NCI-H524 (cell line): ENCODE data around the gene CPS1.

ENCODE experiments used
- DNase-seq, 2 experiments: peaks; one replicate each; lab custom pipeline; 2025; lab: John Stamatoyannopoulos, UW

CPS1 gene

DNA sequence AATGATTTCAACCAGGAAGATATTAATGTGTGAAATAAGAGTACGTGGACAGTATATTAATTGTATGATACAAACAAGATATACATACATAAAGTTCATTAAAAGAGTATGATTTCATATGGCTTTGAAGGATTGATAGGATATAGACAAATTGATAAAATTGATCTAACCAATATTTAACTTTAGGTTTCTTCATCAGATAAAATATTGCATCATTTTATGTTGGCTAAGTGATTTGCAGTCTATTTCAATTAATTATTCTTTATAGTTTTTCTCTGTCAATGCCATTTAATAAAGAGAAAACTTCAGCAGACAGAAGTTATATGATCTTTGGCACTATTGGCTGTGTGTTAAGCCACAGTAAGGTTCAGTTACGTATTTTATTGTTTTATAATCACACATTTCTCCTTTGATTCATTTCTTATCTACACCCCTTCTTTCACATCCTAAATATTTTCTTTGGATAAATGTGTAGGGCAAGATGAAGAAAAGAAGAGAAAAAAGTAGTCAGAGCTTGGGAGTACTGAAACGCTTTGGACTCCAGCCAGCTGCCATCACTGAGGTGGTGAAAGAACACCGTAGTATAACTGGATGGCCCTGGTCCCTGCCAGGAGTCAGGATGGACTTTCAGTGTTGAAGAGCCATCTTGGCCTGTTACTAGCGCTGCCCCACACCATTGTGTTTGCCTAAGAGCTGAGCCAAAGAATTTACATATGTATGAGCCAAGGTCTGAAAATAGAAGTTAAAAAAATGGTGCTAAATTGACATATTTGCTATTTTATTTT, 9.8 kb upstream of the CPS1 start:
- no peak for DNase-seq

GRCh38 chr2:210548031-210548430, 8.4 kb upstream of the CPS1 start:
- no peak for DNase-seq

DNA sequence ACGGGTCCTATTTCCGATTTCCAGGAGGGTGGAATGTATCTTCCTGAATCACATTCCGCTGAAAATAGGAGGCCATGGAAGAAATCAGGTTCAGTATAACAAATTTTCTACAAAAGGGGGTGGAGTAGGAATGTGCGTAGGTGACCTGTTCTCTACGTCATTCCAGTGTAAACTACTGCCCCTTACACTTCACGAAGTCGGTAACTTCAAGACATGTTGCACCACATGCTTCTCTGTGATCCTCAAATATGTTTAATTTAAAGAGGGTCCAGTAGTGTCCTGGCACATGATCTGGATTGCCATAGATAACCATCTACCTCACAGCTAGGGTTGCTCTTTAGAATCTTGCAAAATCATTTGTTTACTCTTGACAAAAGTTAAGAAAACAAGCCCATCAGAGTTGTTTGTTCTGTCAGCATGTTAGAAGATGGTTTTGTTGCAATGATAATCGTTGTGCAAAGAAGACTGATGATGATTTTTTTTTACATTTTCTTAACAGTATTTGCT, 7.5 kb upstream of the CPS1 start:
- DNase-seq = no peak

- DNase-seq = no peak
Measured at GRCh38 chr2:210551001-210551400, 5.4 kb upstream of the CPS1 start.

DNA sequence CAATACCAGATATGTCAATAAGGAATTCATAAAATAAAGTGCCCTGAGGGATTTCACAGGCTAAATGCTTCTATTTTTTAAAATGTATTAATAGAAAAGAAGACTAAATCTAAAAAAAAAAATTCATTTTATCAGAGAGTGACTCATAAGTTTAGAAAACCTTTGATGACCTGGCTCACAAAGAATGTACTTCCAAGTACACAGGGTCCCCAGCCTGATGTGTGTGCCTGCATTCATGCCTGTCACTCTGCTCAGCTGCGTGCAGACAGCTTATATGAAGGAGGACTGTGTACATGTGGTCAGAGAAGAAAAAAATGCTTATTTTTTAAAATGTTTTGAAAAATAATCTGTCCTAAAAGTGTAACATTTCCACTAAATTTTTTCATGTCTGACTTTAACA, 3.0 kb upstream of the CPS1 start:
- no peak for DNase-seq

- peak in 1 of 2 experiments; percentile 26 for DNase-seq
Measured at GRCh38 chr2:210555555-210555954, 844 bp upstream of the CPS1 start.

DNA sequence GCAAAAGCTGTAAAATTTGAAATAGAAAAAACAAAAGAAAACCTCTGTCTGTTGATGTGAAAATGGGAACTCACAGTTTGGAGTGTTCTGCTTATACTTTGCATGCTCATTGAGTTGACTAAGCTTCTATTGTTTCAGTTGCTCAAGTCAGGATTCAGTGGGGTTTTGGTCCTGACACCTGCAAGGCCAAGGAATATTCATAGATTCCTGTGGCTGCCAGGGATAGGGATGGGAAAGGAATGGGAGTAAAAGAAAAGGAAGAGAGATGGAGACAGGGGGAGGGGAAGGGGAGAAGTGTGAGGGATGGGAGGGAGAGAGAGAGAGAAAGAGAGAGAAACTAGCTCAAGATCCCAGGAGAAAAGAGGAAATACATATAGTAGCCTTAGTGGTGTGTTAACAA, 1.3 kb downstream of the CPS1 start:
- DNase-seq = no peak

GRCh38 chr2:210558708-210559107, 2.3 kb downstream of the CPS1 start:
- DNase-seq = no peak

DNA sequence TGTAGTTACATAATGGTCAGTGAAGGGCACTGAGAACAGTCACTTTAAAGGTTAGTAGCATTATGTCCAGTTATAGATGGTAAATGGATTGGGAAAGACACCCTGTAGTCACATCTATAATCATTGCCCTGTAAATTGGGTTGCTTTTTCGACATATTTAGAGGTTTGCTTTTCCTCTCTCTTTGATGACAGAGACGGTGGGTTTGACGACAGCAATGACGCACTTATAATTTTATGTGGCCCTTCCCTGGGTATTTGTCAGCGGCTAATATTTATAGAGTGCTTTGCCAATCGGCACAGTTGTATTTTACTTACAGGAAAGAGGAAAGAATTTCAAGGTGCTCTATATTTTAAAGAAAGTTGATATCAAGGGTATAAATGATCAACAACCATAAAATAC, 2.8 kb downstream of the CPS1 start:
- DNase-seq = no peak

DNA sequence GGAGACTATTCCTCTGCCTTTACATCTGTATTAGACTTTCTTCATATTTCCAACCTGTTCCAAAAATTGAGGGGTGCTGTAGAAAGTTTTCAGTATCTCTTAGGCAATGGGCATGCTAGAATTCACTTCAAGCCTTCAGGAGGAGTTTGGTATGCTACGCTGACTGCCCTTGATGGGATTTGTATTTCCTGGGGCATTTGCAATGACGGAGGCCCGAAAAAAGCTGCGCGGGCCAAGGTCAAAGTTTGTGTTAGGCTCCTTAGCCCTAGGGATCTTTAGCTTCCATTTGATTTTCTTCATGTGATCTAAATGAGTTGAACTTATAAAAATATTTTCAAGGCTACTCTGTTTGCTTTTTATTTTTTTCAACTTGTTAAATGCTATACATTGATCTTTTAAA, 5.1 kb downstream of the CPS1 start:
- no peak for DNase-seq

DNA sequence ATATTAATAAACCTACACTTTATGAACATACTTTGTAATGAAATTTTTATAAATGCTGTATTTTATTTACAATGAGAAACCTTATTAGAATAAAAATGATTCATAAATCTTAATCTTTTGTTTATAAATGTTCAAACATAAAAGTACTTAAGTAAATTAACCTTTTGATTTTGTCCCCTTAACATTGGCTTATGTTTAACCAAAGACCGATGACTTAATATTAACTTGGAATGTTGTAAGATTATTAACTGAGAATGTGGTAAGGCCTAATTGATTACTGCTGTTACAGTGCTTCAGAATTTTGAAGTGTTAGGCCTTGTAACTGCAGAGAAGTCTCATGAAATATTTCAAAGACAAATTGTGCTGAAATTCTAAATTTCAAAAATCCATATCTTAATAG, 5.7 kb downstream of the CPS1 start:
- DNase-seq = no peak

DNA sequence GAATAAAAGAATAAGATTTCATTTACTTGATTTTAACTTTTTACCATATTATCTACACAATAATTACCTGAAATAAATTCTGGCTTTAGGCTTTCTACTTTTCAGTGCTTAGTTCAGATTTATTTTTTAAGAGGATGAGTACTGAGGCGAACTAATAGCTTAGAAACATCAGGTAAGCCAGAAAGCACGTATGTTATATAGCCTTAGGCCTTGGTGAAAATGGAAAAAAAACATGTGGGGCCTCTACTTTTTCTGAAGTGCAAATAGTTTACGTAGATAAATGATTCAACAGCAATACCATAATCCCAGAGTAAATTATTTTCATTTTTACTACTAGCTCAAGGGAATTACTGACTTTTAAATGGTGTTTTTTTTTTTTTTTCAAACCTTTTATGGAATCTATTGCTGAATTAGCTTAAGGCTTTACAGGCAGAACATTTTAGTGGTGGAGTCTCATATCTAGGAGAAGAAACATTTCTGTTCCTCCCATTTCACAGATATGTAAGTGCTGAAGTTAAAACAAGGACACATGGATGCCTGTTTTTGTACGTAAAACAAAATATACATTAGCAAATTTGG, 6.2 kb downstream of the CPS1 start:
- DNase-seq = no peak

- DNase-seq = no peak
Measured at GRCh38 chr2:210567279-210567678, 10.9 kb downstream of the CPS1 start.

DNA sequence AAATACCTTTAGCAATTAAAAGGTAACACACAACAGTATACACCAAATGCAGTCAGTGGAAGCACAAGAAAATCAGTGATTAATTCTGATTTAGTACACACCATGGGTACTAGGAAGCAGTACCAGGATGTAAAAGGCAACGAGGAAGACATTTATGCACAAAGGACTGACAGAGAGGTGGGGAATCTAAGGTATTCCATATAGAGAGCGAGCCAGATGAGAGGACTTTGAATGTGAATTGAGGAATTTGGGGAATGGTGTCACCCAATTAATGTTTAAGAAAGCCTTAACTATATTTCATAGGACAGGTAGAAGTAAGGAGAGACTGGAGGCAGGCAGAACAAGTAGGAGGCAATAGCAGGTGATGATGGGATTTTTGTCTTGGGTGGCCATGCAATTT, 11.7 kb downstream of the CPS1 start:
- no peak for DNase-seq

- DNase-seq = peak in 1 of 2 experiments; percentile 53
Measured at GRCh38 chr2:210577263-210578071, 21.1 kb downstream of the CPS1 start.

- no peak for DNase-seq
Measured at GRCh38 chr2:210584834-210585233, 28.4 kb downstream of the CPS1 start.

GRCh38 chr2:210586381-210586780, 30.0 kb downstream of the CPS1 start:
- DNase-seq = no peak

DNA sequence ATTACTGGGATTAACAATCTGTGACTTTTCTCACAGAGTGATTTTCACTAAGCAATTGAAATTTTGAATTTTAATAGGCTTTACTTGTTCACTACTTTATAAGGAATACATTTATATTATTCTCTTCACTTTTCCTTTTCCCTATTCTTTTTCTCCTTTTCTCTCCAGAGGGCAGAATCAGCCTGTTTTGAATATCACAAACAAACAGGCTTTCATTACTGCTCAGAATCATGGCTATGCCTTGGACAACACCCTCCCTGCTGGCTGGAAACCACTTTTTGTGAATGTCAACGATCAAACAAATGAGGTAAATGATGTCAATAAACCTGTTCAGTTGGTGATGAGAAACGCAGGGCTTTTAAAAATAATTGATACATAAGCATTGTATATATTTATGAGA, 35.3 kb downstream of the CPS1 start:
- DNase-seq = no peak

GRCh38 chr2:210592726-210593125, 36.3 kb downstream of the CPS1 start:
- peak in 1 of 2 experiments; percentile 44 for DNase-seq

DNA sequence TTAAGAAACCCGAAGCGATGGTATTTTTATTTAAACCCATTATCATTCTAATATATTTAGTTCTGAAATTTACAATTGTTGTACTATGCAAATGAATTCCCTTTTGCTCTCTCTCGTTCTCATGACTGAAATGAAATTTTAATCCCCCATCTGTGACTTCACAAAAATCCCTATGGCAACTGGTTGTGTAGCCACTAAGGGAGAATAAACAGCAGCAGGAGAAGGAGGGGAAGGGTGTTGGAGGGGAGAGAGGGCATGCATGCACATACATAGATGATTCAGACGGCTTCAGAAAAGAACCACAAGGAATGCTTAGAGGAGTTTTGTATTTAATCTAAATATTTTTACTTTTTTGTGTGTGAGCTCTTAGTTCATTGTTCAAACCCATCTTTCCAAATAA, 36.8 kb downstream of the CPS1 start:
- DNase-seq = peak; percentile 72 to 84

GRCh38 chr2:210598219-210598618, 41.8 kb downstream of the CPS1 start:
- no peak for DNase-seq

DNA sequence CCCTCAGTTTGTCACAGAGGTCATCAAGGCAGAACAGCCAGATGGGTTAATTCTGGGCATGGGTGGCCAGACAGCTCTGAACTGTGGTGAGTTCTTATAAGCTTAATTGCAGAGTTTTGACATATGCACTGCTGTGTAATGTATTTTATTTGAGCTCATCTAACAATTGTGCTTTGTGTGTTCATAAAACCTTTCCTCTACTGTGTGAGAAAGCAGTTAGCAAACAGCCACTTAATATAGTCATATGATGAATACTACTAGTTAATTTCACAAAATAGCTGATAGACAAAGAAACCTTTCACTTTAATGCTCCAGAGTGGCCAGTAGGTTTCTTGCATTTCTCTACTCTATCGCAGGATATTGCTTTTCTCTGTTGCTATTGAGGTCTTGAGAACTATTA, 43.1 kb downstream of the CPS1 start:
- DNase-seq = no peak

GRCh38 chr2:210604666-210605065, 48.3 kb downstream of the CPS1 start:
- DNase-seq = no peak
